Measurements from ENCODE around the gene EIF4G3.

Gene EIF4G3

DNA sequence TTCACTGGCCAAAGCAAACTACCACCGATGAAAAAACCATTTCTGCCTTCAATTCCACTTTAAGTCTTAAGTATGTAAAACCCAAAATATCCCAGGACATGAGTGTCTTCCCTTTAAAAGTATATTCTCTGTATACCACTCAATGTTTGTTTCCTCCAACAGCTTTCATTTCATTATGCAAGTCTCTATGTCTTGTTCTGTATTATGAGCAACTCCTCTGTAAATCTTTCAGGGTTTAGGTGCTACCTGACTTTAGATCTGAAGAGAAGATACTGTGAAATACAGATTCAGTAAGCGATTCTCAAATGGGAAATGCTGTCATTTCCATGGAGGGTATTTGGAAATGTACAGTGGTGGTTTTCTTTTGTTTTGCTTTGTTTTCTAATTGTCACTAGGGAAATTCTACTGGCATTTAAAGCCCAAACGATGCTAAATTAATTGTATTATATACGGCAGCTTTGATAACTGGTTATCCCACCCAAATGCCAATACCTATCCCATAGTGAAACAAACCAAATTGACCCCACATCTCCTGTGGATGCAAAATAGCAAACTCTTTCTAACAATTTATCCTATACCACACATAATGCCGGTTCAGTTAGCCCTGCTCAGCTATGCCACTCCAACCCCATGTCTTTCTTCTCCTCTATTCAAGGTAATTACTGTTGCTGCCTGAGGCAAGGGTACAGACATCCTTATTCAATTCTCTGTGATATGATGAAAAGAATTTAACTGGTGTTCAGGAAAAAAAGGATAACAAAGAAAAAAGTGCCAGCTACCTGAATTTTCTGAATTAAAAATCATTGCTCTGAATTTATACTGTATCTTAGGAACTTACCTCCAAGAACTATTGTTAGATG lies 182.8 kb downstream of the EIF4G3 start:
- no peak for DNase-seq (ENCODE audit: low read depth)

DNA sequence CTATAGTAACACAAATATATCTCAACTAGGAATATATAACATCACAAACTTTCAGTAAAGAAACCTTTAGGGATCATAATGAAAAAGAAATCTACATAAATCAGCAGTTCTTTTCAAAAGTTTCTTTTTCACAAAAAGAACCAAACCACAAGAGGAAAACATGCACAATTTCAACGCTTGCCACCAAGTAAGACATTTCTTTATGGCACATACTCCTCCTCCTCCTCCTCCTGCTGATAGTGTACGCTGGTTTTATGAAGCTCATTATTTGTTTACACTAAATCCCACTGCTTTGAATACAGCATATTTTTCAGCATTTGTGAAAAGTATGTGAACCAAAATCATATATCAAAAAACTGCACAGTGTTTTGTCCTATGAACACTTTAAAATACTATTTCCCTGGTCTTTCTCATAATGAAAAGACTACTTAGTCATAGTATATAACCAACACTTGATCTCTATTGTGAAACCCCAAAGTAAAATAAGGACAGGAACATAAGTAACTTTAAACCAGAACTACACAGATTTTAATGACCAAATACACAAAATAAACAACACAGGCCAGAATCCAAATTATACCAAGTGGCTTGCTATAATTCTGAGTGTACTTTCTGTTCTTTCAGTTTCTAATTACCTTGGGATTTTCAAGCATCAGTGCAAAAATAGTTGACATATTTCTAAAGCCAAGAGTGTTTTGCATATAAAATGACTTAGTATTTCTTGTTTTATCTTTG lies 184.2 kb downstream of the EIF4G3 start:
- no peak for DNase-seq (ENCODE audit: low read depth)

DNA sequence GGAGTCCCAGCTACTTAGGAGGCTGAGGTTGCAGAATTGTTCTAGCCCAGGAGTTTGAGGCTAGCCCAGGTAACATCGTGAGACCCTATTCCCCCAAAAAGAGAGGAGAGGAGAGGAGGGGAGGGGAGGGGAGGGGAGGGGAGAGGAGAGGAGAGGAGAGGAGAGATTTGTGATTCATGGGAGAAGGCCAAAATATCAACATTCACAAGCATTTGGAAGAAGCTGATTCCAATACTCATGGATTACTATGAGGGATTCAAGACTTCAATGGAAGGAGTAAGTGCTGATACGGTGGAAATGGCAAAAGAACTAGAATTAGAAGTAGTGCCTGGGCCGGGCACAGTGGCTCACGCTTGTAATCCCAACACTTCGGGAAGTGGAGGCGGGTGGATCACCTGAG lies 187.8 kb downstream of the EIF4G3 start:
- no peak for DNase-seq (ENCODE audit: low read depth)

DNA sequence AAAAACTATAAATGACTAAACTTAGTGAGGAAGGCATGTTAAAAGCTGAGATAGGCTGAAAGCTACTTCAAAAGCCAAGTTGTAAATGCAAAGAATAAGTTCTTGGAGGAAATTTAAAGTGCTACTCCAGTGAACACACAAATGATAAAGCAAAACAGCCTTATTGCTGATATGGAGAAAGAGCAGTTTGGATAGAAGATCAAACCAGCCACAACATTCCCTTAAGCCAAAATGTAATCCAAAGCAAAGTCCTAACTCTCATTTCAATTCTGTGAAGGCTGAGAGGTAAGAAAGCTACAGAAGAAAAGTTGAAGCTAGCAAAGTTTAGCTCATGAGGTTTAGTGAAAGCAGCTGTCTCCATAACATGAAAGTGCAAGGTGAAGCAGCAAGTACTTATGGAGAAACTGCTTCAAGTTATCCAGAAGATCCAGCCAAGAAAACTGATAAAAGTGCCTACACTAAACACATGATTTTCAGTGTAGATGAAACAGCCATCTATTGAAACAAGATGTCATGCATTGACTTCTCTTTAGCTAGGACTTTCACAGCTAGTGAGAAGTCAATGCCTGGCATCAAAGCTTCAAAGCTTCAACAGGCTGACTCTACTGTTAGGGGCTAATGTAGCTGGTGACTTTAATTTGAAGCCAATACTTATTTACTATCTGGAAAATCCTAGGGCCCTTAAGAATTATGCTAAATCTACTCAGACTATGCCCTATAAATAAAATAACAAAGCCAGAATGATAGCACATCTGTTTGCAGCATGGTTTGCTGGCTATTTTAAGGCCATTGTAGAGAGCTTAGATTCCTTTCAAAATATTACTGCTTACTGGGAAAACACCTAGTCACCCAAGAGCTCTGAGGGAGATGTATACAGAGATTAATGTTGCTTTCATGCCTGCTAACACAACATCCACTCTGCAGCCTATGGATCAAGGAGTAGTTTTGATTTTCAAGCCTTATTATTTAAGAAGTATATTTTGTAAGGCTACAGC lies 188.6 kb downstream of the EIF4G3 start:
- DNase-seq (ENCODE audit: low read depth), result no peak

DNA sequence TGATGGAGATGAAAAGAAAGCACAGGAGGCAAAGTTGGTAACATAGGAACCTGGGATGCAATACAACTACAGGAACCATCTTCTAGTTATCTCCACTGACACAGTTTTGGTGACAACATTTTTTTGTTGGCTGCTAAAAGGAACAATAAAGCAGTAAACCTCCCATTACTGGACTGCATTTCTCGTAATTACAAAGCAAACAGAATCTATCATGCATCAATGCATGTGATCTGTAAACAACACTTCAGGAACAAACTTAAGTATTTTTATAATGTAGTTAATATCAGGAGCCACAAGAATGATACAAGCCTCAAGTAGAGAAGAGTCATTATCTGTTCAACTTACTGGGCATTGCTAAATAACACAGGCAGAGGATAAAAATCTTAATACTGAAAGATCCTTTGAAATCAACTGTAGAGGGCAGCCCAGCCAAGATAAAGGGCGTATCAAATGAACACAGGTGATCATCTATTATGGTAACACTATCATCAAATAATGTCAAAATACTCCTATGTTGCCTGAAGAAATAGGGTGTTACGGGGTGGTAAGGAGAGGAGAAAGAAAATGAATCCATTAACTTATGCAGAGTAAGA lies 193.3 kb downstream of the EIF4G3 start:
- no peak for DNase-seq (ENCODE audit: low read depth)

DNA sequence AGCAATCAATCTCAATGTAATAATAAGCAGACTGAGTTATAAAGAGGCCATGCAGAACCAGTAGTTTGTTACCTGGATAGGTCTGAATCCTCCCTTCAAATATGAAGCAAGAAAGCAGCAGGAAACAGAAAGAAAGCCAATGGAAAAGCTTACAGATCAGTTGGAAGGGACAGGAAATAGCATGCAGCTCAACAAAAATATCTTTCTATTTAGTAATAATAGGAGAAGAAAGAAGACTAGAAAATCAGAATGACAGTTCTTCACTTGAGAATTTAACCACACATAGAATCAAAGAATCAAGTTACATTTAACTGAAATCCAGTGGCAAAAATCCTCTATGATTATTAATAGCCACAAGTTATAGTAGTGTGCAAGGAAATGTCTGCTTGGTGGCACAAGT lies 194.4 kb downstream of the EIF4G3 start:
- DNase-seq (ENCODE audit: low read depth), result no peak

DNA sequence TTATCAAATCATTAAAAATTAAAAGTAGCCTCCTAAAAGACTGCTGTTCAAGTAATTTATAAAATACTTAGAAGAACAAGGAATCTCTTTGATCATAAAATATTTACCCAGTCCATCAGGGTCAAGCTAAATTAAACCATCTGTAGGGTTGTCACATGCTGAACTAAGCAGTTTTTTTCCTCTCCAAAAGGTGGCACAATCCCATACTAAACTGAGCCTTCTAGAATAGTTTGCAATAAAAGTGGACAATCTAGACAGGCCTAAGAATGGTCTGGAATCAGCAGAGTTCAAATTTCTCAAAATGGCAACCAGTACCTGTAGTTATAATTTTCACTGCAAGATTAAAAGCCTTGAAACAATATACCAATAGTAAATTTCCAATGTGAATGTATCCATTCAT lies 194.8 kb downstream of the EIF4G3 start:
- DNase-seq (ENCODE audit: low read depth), result no peak

DNA sequence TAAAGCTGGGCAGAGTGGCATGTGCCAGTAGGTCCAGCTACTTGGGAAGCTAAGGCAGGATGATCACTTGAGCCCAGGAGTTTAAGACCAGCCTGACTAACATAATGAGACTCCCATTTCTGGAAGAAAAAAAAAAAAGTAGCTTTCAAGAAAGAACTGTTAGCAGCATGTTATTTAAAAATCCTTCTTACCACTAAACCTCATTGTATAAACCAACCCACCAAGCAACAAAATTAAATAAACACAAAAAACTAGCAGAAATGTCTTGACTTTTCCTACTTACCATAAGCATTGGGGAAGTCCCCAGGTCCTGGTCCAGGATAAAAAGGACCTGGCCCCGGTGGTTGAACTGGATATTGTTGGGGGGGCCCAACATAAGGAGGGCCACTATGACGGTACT lies 196.6 kb downstream of the EIF4G3 start:
- no peak for DNase-seq (ENCODE audit: low read depth)

DNA sequence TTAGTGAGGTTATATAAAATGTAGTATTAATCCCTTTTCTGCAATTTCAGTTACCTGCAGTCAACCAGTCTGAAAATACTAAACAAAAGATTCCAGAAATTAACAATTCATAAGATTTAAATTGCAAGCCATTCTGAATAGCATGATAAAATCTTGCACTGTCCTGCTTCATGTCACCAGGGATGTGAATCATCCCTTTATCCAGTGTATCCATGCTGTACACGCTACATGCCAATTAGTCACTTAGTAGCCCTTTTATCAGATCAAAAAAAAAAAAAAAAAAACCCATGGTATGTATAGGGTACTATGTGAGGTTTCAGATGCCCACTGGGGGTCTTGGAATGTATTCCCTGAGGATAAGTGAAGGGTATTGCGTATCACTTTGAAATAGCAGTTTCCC lies 198.3 kb downstream of the EIF4G3 start:
- no peak for DNase-seq (ENCODE audit: low read depth)

DNA sequence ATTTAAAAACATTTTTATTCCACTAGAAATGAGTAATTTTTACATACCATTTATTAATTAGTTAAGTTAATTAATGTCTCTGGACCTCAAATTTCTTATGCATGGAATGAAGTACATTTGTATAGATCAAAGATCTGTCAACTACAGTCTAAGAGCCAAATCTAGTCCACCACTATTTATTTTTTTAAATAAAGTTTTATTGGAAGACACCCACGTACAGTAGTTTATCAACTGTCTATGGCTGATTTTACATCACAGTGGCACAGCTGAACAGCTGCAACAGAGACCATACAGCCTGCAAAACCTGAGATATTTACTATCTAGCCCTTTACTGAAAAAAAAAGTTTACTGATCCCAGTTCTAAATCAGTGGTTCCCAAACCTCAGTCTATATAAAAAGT lies 201.0 kb downstream of the EIF4G3 start:
- DNase-seq (ENCODE audit: low read depth), result no peak

DNA sequence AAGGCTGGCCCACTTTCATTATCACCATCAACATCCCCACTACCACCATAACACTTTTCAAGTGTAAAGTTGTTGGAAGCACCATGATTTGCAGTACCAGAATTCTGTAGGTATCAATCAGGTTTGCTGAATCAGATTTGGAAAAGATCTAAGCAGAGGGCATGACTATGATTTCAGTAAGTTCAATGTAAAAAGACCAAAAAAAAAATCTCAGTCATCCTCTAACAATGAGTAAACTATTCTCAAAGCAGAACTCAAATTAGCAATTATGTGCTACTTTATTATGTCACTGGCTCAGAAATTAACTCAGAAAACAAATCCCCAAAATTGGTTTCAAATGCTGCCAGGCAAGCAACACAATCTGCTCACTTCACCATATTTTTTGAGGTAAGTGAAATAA lies 201.7 kb downstream of the EIF4G3 start:
- DNase-seq (ENCODE audit: low read depth), result no peak

DNA sequence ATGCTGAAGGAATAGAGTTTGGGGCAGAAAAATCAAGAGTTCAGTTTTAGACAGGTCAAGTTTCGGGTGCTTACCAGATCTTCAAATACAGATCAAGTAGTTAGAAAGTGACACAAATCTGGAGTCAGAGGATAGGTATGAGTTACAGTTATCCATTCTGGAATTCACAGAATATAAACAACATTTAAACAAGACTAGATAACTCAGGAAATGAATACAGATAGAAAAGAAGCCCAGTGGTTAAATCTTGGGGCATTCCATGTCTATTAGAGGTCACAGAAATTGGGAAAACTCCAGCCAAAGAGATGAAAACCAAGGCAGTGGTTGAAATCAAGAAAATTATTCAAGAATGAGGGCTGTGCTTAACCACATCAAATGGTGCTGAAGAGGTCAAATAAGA lies 202.6 kb downstream of the EIF4G3 start:
- no peak for DNase-seq (ENCODE audit: low read depth)

DNA sequence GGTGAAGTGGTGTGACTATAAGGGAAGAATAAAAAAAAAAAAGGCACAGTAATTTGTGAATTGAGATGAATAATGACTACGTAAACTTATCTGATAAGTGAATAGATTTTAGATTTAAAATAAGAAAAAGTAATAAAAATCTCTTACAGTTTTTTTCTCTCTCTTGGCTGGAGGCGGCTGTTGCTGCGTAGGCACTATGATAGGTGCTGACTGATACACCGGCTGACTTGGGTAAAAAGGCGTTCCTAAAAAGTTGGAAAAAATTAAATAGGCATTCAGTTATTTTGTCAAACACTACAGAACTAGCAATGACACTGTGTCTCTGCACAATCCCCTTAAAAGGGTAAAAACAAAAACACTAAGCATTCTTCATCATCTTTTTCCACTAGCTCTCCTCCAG lies 203.8 kb downstream of the EIF4G3 start:
- no peak for DNase-seq (ENCODE audit: low read depth)

DNA sequence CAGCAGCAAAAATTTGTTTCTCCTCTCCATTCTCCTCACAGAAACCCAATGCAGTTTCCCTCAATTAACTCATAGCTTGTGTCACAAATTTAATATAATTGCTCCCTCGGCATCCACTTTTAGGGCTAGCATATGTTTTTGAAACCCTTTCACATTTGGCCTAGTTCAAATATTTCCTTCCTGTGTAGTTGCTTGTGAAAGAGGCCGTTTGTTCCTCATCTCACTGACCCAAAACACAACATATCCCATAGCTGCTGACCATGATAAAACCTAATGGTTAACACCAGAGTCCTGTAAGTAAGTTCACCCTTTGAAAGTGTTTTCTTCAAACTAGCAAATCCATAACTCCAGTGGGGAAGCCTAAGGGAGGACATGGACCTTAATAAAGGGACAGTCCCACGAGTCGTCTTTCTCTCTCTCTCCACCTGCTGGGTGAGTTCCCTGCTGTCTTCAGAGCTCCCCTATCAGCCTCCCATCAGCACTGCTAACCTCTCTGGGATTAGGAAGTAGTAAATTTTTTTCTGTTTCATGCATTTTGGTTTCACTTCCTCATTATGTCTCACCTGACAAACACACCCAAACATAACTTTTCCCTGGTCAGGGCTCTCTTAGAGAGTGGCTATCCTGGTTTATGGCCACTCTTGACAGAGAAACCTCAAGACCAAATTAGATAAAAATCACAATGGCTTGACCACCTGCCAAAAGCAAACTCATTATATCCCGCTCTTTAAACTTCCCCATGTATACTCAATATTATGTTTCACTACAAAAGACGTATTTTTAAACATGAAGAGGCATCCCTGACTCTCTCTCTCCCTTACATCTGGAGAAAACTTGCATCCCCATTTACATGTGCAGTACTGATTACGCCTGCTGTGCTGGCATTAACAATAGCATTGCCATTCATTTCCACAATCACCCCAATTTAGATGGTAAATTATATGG lies 211.9 kb downstream of the EIF4G3 start:
- no peak for DNase-seq (ENCODE audit: low read depth)

DNA sequence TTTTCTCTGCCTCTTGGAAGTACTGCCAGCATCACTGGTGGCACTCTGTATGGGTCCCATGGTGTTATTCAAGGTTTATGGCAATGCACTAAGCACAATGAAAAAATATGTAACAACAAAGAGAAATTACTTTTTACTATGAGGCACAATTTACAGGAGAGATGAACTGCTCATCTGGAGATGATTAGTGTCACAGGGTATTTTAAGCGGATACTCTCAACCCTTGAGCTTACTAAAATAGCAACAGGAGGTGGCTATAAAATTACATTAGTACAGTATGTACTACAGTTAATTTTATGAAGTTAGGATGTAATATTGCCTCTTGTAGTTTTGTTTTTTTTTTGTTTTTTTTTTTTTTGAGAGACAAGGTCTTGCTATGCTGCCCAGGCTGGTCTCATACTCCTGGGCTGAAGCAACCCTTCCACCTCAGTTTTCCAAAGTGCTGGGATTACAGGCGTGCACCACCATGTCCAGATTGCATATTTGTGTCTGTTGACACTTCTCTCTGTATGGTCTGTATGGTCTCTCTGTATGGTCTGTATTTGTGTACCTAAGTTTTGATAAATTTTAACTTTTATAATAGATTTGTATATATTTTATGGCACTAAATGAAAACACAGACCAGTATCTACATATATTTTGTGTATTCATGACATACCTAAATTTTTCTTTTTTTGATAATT lies 214.0 kb downstream of the EIF4G3 start:
- DNase-seq (ENCODE audit: low read depth), result no peak

DNA sequence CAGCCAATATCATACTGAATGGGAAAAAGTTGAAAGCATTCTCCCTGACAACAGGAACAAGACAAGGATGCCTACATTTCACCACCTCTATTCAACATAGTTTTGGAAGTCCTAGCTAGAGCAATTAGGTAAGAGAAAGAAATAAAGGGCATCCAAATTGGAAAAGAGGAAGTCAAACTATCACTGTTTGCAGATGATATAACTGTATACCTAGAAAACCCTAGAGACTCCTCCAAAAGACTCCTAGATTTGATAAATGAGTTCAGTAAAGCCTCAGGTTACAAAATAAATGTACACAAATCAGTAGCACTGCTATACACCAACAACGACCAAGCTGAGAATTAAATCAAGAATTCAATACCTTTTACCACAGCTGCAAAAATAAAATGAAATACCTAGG lies 218.3 kb downstream of the EIF4G3 start:
- no peak for DNase-seq (ENCODE audit: low read depth)

DNA sequence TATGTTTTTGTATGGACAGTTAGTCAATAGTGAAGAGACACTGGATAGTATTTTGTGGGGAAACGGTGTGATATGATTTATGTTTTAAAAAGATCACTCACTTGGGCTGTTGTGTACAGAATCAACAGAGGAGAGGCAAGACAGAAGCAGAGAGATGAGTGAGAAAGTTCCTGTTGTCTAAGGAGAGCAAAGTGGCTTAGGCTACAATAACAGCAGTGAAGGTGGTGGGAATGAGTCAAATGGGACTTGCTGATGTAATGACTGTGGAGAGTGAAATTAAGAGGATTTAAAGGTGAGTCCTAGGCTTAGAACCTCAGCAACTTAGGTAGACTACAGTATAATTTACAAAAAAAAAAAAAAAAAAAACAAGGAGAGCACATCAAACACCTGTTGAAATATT lies 220.4 kb downstream of the EIF4G3 start:
- DNase-seq (ENCODE audit: low read depth), result no peak

DNA sequence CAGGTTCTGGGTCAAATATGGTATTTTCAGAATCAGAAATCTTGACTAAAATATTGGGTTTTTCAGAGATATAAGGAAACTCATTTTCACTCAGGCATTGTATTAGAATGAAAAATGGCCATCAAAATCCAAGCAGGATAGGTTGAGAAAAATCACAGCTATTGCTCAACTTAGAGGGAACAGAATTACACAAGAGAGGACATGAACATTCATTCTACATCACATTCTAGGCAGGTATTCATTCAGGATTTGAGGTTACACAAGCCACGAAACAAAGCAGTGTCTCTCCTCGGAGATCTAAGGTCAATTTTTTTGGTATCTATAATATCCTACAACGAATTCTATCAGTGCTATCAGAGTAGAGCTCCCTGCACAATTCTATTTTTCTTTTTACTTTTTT lies 226.0 kb downstream of the EIF4G3 start:
- DNase-seq (ENCODE audit: low read depth), result no peak

DNA sequence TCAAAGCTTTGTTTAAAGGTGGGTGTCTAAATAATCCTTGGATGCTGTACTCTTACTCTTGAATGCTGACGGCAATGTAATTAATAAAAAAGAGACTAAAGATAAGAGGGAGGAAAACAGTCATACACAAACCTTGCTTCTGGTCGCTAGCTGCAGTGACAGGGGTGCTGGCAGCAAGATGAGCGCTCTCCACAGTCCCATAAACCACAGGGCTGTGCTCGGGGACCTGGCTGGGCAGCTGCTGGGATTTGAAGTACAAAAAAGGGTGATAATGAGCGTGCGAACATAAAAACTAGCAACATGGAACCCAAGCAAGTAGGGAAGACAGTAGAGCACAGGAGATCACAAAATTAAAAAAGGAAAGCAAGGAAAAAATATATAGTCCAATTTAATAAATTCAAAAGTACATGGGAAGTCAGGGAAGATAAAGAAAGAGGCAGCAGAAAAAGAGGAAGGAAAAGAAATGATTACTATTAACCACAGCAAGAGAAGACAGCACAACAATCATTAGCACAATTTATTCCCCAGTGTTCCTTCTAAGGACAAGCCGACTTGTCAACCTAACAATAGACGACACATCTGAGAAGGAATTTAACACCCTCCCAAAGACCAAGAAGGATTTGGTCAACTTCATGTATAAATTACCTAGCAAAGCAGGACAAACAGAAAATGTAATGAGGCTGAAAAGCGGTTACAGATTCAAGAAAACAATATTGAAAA lies 226.7 kb downstream of the EIF4G3 start:
- no peak for DNase-seq (ENCODE audit: low read depth)

DNA sequence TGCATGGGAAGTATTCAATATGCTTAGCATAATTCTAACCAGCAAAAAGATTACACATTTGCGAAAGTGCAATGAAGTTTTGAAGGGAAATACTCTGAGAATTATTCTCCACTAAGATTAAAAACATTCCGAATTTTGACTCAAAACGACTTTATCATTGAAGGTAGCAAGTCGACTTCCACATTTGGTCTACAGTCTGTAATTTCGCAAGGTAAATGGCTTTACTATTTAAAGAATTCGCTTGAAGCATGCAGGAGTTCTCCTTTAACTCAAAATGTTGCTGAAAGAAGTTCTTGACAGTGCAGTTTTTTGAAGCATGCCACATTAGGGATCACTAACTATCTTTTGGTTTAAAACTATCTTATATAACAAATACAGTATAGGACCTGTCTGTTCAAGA lies 228.6 kb downstream of the EIF4G3 start:
- DNase-seq (ENCODE audit: low read depth), result no peak
